ENCODE results near the gene ALDH3B1. TPM values are rescaled to one million over a fixed set of nuclear protein-coding genes. Genes with fewer than 3 reads are reported as not detected.

Gene ALDH3B1
- total and polyA plus RNA-seq, 9 of the 15 experiments (the other 6 are each of a cell fraction or from before 2014, with no cell fraction given) = 0.01 to 0.35 (median 0.07) TPM; not detected in 2

DNA sequence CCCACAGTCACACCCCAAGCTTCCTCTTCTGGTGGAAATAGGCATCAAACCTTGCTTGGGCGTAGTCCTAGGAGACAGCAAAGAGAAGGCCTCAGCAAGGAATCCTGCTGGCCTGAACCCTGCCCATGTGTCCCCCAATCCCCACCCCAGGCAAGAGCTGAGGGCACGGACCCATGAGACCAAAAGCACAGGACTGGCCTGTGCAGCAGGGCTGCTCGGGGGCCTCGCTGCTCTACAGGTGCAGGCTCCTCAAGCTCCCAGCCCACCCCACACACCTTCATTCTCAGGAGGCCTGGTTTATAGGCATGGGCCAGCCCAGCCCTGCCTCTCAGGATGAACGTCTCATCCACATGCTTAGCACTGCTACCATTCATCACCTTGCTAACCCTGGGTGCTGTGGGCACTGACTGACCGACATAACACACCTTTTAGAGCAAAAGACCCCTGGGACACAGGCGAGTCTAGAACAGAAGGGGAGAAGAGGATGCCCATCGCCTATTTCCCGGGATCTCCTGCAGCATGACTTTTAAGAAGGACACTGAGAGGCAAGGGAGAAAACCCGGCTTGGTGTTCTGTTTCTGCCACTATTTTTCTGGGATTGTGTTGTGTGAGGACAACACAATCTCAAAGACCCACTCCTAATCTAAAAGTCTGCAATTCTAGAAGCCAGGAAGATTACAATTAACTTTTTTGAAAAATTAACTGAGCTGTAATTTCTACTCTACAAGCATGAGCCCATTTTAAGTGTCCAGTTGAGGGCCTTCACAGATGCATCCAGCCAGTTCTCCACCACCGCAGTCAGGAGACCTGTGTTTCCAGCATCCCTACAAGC, 44.1 kb downstream of the ALDH3B1 start:
- H3K9me1 ChIP-seq (ENCODE audit: control insufficient read depth, insufficient read depth, low read length) = no peaks in the 10 kb centered on the region
- ATAC-seq (no peak; the same call in 2 of the 3 replicates), FAIRE-seq (no peak), DNase-seq (ENCODE audit: extremely low read depth in 1 of 4, low spot score in 3 of 4) (no peak)
- H3K9ac ChIP-seq (ENCODE audit: insufficient read depth in 1 of 2, low read depth in 2 of 2, low read length in 2 of 2) = no peak overlapping the region
- ChIA-PET POLR2A (interaction anchor here (1.0 to 4.8 kb wide), 4 partner anchors 8 to 13 kb away, joined by 3 to 55 read pairs (median 10); no protein-coding TSS in a partner anchor), CTCF (ENCODE audit: low intra/inter-chr PET ratio) (no interaction called here)
- no peaks in the 10 kb centered on the region for H3K9me3 ChIP-seq (replicated peaks; ENCODE audit: control insufficient read depth, insufficient read depth, low read depth, low read length)
- no peak overlapping the region for H2AFZ ChIP-seq (ENCODE audit: low read depth, low read length)
- no peak overlapping the region for H3K4me3 ChIP-seq
- BruUV-seq (replicated peaks) = no TSS peak
- H3K36me3 ChIP-seq (ENCODE audit: control insufficient read depth, insufficient read depth, low read length) = peaks cover 58% of the 10 kb centered on the region; the same call in 2 of the 3 replicates
- in situ Hi-C loops (cut with MboI) (no loop called here), intact Hi-C loops (cut with micrococcal nuclease) (no loop called here)
- no peak overlapping the region for H3K4me2 ChIP-seq (ENCODE audit: insufficient read depth, low read length)
- H3K79me2 ChIP-seq (ENCODE audit: control insufficient read depth, insufficient read depth, low read length) = no peaks in the 10 kb centered on the region
- WGBS (ENCODE audit: insufficient coverage, low coverage, missing lambda C conversion rate) = 83% methylated on average over 11 of the region's 11 CpGs
- H3K4me1 ChIP-seq (replicated peaks in 1 of 2; ENCODE audit: control insufficient read depth in 2 of 2, insufficient read depth in 2 of 2, low read length in 2 of 2) = peaks cover 0 to 19% of the 10 kb centered on the region in 2 experiments; a peak in 1 of 5 replicates
- H3K27me3 ChIP-seq (ENCODE audit: control insufficient read depth in 2 of 2, insufficient read depth in 2 of 2, low read length in 2 of 2) = no peaks in the 10 kb centered on the region
- no peak overlapping the region for H3K27ac ChIP-seq (ENCODE audit: extremely low read depth, low read depth, low read length)
- H4K20me1 ChIP-seq (replicated peaks; ENCODE audit: control insufficient read depth, insufficient read depth, low read length) = no peaks in the 10 kb centered on the region; the same call in 1 of the 2 replicates
- TF ChIP-seq BCL6 (CRISPR knock-in tag; IDR thresholded peaks at IDR 0.05) (no peak), POLR2G (IDR thresholded peaks at IDR 0.05; ENCODE audit: low read depth, low read length) (peak; percentile 60; the same call in 1 of the 2 replicates), POLR2A (conservative IDR thresholded peaks at IDR 0.05) (0 out of 2 replicates have a peak, but pooled peaks have one; percentile 25), ZNF436 (CRISPR knock-in tag; IDR thresholded peaks at IDR 0.05) (no peak), SUPT5H (IDR thresholded peaks at IDR 0.05) (peak; percentile 30), RBFOX2 (IDR thresholded peaks at IDR 0.05; ENCODE audit: low read depth, low read length) (no peak)

Measured in K562 (cell line).